Measurements from ENCODE around the gene ADAMTSL4.
A peak's percentile ranks its signal among the peaks of the same experiment; 100 is the strongest.

The ADAMTSL4 gene

GRCh38 chr1:150575072-150575489 lies 25.9 kb downstream of the ADAMTSL4 start:
- CTCF ChIA-PET: interaction anchor here (0.7 to 2.0 kb wide), 2 partner anchors 14 to 87 kb away, joined by 3 to 11 read pairs; no protein-coding TSS in a partner anchor
- no peak for DNase-seq (ENCODE audit: low spot score)
- POLR2A ChIA-PET (ENCODE audit: low non-redundant PET): interaction anchor here (1.0 kb wide), 1 partner anchor 11 kb away, joined by 3 read pairs; no protein-coding TSS in a partner anchor
- peak overlapping the region; percentile 88 for H3K27ac ChIP-seq
- no peak for TF ChIP-seq CTCF (conservative IDR thresholded peaks at IDR 0.05; ENCODE audit: low read depth)

- POLR2A ChIA-PET (ENCODE audit: low non-redundant PET): interaction anchor here (1.0 kb wide), 1 partner anchor 11 kb away, joined by 3 read pairs; no protein-coding TSS in a partner anchor
Measured at GRCh38 chr1:150575518-150576366, 26.5 kb downstream of the ADAMTSL4 start.

GRCh38 chr1:150576367-150576711 lies 27.1 kb downstream of the ADAMTSL4 start:
- TF ChIP-seq CTCF (conservative IDR thresholded peaks at IDR 0.05; ENCODE audit: low read depth): no peak
- ChIA-PET POLR2A (ENCODE audit: low non-redundant PET) (no interaction called here), CTCF (interaction anchor here (0.5 kb wide), 1 partner anchor 16 kb away, joined by 3 read pairs; no protein-coding TSS in a partner anchor)
- DNase-seq (ENCODE audit: low spot score): no peak
- H3K27ac ChIP-seq: no peak overlapping the region

More at GRCh38 chr1:150575518-150576366, 26.5 kb downstream of the ADAMTSL4 start:
- TF ChIP-seq CTCF (conservative IDR thresholded peaks at IDR 0.05; ENCODE audit: low read depth): no peak
- CTCF ChIA-PET: interaction anchor here (0.7 to 2.0 kb wide), 2 partner anchors 15 to 86 kb away, joined by 3 to 11 read pairs; no protein-coding TSS in a partner anchor
- no peak for DNase-seq (ENCODE audit: low spot score)
- H3K27ac ChIP-seq: no peak overlapping the region

GRCh38 chr1:150576794-150577556 lies 27.8 kb downstream of the ADAMTSL4 start:
- ChIA-PET POLR2A (ENCODE audit: low non-redundant PET) (interaction anchor here (0.5 kb wide), 1 partner anchor 345 kb away, joined by 3 read pairs; no protein-coding TSS in a partner anchor), CTCF (interaction anchor here (0.5 kb wide), 1 partner anchor 16 kb away, joined by 3 read pairs; no protein-coding TSS in a partner anchor)
- TF ChIP-seq CTCF (conservative IDR thresholded peaks at IDR 0.05; ENCODE audit: low read depth): no peak
- DNase-seq (ENCODE audit: low spot score): no peak
- no peak overlapping the region for H3K27ac ChIP-seq

GRCh38 chr1:150577557-150578271 lies 28.5 kb downstream of the ADAMTSL4 start:
- peak overlapping the region; percentile 98 for H3K27ac ChIP-seq
- DNase-seq (ENCODE audit: low spot score): no peak
- CTCF ChIA-PET: no interaction called here
- TF ChIP-seq CTCF (conservative IDR thresholded peaks at IDR 0.05; ENCODE audit: low read depth): no peak
- POLR2A ChIA-PET (ENCODE audit: low non-redundant PET): interaction anchor here (2.4 kb wide), 1 partner anchor 10 kb away, joined by 16 read pairs; no protein-coding TSS in a partner anchor

Measured in RWPE1 (cell line).